Lower leg skin (tissue), 3 donors: Measurements from ENCODE around the gene NDUFS3.

Experiments
- POLR2A ChIP-seq, 2 donors: fragments of 450-650 bp; IDR thresholded peaks; one replicate each; pipeline ENCODE4 v1.6.1; 2016 to 2017; ENCODE audit warnings: antibody characterized with exemption in 2 of 2, mild to moderate bottlenecking in 1 of 2, moderate library complexity in 1 of 2
- TF ChIP-seq, protein P1 (sequence below), 3 donors: fragments of 450-650 bp; IDR thresholded peaks; one replicate each; pipeline ENCODE4 v1.5.1; 2016; ENCODE audit warnings: antibody characterized with exemption in 3 of 3, mild to moderate bottlenecking in 3 of 3, moderate library complexity in 2 of 3

DNA sequence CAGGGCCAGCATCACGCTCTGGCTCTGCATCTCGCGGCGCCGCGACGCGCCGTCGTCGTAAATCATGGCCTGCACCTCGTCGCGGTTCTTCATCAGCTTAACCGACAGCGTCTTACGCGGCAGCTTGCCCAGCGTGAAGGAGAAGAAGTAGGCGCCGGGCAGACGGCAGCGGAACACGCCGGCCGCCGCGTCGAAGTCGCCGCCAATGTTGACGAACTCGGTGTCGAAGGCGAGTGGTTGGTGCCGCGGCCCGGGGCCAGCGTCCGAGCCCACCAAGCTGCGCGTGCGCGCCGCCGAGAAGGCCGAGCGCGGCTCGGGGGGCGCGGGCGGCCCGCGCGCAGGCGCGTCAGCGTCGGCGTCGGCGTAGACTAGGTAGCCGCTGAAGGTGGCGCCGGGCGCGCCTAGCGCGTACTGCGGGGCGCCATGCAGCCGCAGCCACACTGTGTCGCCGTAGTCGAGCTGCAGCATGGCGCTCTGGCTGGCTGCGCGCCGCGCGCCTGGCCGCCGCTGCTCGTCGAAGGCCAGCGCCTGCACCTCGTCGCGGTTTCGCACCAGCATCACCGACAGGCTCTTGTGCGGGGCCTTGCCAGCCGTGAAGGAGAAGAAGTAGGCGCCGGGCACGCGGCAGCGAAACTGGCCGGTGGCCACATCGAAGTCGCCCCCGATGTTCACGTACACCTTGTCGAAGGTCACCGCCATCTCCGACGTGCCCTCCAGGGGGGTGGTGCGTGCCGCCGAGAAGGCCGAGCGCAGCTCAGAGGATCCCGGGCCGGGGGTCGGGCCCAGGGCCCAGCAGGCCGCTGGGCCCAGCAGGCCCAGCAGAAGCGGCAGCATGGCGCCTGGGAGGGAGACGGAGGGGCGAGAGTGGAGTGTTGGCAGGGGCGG, 11.3 kb downstream of the NDUFS3 start:
- TF ChIP-seq, protein P1, sequence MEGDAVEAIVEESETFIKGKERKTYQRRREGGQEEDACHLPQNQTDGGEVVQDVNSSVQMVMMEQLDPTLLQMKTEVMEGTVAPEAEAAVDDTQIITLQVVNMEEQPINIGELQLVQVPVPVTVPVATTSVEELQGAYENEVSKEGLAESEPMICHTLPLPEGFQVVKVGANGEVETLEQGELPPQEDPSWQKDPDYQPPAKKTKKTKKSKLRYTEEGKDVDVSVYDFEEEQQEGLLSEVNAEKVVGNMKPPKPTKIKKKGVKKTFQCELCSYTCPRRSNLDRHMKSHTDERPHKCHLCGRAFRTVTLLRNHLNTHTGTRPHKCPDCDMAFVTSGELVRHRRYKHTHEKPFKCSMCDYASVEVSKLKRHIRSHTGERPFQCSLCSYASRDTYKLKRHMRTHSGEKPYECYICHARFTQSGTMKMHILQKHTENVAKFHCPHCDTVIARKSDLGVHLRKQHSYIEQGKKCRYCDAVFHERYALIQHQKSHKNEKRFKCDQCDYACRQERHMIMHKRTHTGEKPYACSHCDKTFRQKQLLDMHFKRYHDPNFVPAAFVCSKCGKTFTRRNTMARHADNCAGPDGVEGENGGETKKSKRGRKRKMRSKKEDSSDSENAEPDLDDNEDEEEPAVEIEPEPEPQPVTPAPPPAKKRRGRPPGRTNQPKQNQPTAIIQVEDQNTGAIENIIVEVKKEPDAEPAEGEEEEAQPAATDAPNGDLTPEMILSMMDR (IDR thresholded peaks at IDR 0.05), result no peak
- TF ChIP-seq POLR2A (IDR thresholded peaks at IDR 0.05), result no peak
